ENCODE measurements around the gene ADAMTS8. TPM values are rescaled to one million over a fixed set of nuclear protein-coding genes. Genes with fewer than 3 reads are reported as not detected.

ADAMTS8 gene
- total RNA-seq, 1 donor from 2014 or later, result not detected

GRCh38 chr11:130420478-130421198, 7.8 kb downstream of the ADAMTS8 start:
- DNase-seq (ENCODE audit: low read depth), result no peak

- no peak for DNase-seq (ENCODE audit: low read depth)
Measured at GRCh38 chr11:130418756-130419155, 9.7 kb downstream of the ADAMTS8 start.

- DNase-seq (ENCODE audit: low read depth), result no peak
Measured at GRCh38 chr11:130418210-130418609, 10.2 kb downstream of the ADAMTS8 start.

DNA sequence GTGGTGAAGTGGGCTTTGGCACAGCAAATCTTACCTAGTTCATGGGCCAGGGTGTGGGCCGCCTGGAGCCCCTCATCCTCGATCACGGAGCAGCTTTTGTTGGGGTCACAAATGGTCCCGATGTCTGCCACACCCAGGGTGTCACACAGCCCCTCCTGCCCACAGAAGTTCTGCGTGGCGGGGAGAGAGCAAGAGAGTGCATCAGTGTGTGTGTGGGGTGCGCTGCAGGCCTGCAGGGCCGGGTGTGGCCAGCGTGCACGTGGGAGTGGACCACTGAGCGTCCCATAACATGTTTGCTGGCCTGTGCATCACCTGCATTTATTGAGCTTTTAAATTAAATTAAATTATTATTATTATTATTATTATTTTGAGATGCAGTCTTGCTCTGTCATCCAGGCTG, 11.5 kb downstream of the ADAMTS8 start:
- DNase-seq (ENCODE audit: low read depth), result no peak

- no peak for DNase-seq (ENCODE audit: low read depth)
Measured at GRCh38 chr11:130416530-130416882, 11.9 kb downstream of the ADAMTS8 start.

DNA sequence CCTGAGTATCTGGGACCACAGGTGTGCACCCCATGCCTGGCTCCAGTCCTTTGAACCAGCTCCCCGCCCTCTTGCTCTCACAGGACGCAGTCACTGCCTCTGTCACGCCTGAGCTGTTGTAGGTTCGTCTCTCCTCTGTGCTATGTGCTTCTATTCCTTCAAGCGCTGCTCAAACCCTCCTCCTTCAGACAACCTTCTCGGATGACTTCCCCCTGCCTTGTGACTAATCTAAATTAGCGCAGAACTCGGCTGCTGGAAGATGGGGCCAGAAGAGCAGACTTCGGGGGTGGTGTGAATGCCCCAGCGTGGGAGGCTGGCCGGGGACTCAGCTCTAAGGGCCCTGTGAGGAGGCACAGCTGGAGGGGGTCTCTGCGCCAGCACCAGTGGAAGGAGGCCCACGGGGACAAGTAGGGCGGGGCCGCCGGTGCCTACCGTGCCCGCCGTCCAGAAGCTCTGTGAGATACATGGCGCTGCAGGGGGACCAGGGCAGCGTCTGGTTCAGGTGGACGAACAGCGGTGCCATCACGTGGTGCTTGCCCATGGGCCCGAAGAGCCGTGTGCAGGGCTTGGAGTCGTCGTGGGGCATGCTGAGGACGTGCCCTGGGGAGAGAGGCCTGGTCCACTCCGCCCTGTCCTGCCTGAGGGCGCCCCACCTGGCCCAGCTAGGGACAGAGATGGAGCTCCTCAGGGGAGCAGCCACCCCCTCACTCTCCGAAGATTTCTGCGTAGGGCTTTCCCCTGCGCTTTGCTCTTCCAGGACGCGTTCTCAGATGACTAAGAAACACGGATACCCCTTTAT, 12.5 kb downstream of the ADAMTS8 start:
- peak; percentile 86 for DNase-seq (ENCODE audit: low read depth)

GRCh38 chr11:130414107-130415080, 14.0 kb downstream of the ADAMTS8 start:
- no peak for DNase-seq (ENCODE audit: low read depth)

- DNase-seq (ENCODE audit: low read depth), result peak; percentile 94
Measured at GRCh38 chr11:130413405-130414106, 14.9 kb downstream of the ADAMTS8 start.

- no peak for DNase-seq (ENCODE audit: low read depth)
Measured at GRCh38 chr11:130411223-130411622, 17.2 kb downstream of the ADAMTS8 start.

DNA sequence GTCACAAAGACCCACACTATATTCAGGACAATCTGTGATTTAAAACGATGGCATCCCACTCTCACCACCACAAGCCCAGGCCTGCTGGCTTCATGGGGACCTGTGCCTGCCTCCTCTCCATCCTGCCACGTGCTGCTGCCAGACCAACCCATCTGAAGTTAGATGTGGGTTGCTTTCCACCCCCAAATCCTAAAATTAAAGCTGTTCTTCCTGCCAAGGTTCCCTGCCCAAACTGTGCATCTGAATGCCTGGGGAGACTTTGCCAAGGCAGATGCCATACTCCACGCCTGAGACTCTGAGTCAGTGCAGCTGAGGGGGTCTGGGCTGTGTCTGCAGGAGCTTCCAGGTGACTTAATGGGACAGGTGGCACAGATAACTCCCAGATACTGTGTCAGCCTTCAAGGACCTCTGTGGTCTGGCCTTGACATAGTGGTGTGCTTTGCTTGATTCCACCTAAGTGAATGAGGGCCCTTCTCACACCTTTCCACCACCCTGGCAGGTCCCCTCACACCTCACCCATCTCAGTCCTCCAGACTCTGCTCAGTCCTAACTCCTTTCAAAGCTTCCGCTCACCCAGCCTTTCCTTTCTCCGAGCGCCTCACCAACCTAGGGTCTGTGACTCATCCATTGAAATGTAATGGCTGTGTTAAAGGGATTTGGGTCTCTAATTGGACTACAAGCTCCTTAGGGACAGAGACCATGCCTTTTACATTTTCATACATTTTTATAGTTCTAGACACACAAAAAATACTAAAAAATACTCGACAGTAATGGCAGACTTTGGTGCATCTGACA, 18.6 kb downstream of the ADAMTS8 start:
- DNase-seq (ENCODE audit: low read depth), result no peak

GRCh38 chr11:130408901-130409300, 19.5 kb downstream of the ADAMTS8 start:
- DNase-seq (ENCODE audit: low read depth), result no peak

GRCh38 chr11:130408401-130408890, 20.0 kb downstream of the ADAMTS8 start:
- DNase-seq (ENCODE audit: low read depth), result no peak

DNA sequence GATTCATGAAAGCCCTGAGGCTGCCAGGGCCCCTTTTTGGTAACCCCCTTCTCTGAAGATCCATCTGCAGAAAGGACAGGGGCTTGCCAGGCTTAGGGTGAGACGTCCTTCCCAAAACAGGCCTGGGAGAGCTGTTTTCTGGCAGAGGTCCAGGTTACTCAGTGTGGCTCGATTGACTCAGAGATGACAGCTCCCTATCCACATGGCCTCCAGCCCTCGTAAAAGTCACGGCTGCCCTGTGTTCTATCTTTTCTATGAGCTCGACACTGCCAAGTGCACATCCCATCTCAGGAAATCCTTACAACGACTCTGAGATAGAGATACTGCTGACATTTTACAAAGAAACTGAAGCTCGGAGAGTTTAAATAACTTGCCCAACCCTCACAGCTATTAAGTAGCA, 20.4 kb downstream of the ADAMTS8 start:
- DNase-seq (ENCODE audit: low read depth), result peak; percentile 46

GRCh38 chr11:130405428-130405827, 23.0 kb downstream of the ADAMTS8 start:
- no peak for DNase-seq (ENCODE audit: low read depth)

- DNase-seq (ENCODE audit: low read depth), result peak; percentile 27
Measured at GRCh38 chr11:130404727-130405126, 23.7 kb downstream of the ADAMTS8 start.

GRCh38 chr11:130403967-130404366, 24.4 kb downstream of the ADAMTS8 start:
- DNase-seq (ENCODE audit: low read depth), result no peak

DNA sequence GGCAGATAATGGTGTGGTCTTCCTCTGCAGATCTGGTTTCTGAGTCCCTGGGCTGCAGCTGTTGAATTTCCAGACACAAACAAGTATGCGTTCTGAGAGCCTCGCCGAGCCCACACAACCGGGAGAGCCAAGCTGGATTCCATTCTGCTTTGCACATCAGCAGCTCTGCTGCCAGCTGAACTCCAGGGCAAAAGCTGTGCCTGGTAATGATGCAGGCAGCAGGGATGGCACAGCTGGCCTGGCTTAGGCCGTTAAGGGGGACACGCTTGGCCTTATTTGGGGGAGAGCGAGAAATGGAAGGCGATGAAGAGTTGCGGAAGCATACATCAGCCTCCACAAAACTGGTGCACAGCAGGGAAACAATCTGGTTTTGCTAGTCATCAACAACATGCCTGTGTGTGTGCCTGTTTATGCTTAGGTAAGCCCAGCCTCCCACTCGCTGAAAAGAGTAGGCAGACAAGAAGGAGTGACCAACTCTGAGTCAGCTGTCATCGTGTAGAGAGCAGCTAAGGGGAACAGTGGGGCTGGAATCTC, 25.1 kb downstream of the ADAMTS8 start:
- DNase-seq (ENCODE audit: low read depth), result peak; percentile 83

- DNase-seq (ENCODE audit: low read depth), result no peak
Measured at GRCh38 chr11:130402570-130402969, 25.8 kb downstream of the ADAMTS8 start.

DNA sequence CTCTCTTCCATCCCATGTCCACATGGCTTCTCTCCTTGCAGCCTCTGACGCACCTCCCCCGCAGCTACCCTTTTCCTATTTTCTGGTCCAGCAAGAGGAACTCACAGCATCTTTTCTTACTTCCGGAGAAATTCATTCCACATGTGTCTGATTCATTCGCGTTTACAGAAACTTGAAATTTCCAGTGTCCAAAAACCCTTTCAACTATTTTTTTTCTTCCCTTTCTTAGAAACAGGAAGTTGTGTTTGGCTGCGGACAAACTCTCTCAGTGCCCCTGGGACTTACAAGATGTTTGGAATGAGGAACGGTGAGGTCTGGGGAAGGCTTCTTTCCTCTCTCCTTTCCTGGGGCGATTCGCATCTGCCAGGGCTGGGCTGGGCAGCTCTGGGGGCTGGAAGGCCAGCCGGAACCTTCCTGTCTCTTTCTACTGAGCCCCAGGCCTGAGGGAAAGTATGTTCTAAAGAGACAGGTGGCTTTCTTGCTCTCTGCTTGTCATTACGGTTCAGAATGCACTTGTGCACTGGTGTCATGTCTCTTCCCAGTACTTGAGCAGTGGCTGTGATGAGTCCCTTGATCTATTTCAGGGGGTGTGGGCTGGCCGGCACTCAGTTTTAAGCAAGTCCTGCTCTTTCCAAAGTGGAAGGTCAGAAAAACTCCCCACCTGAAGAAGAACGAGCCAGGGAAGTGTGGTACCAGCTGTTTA, 27.5 kb downstream of the ADAMTS8 start:
- no peak for DNase-seq (ENCODE audit: low read depth)

GRCh38 chr11:130399196-130399595, 29.2 kb downstream of the ADAMTS8 start:
- no peak for DNase-seq (ENCODE audit: low read depth)

All from renal cortical epithelial cell (primary cell).